HG03159 (cell line): ENCODE results near the gene IPO11.
"Not testable (repeated sequence)": the region's sequence is repeated elsewhere in the genome, so short reads cannot be mapped to it uniquely, and the experiment has no call there.

Source experiments
- ATAC-seq: cut with Tn5 transposase; IDR thresholded peaks from one replicate; pipeline ENCODE4 v1.9.1; 2021; ENCODE audit warnings: mild to moderate bottlenecking, moderate library complexity; ENCODE audit not compliant: unreplicated experiment

IPO11 gene

DNA sequence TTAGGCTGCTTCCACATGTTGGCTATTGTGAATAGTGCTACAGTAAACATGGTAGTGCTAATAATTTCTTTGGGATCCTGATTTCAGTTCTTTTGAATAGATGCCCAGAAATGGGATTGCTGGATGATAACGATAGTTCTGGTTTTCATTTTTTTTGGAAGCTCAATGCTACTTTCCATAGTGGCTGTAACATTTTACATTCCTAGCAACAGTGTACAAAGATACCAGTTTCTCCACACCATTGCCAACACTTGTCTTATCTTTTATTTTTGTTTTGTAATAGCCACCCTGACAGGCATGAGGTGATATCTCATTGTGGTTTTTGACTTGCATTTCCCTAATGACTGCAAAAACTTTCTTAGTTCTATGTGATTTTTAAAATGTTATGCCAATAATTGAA, 97.2 kb downstream of the IPO11 start:
- no peak for ATAC-seq

- not testable (repeated sequence) for ATAC-seq
Observed at GRCh38 chr5:62513085-62513484, 100.5 kb downstream of the IPO11 start.

DNA sequence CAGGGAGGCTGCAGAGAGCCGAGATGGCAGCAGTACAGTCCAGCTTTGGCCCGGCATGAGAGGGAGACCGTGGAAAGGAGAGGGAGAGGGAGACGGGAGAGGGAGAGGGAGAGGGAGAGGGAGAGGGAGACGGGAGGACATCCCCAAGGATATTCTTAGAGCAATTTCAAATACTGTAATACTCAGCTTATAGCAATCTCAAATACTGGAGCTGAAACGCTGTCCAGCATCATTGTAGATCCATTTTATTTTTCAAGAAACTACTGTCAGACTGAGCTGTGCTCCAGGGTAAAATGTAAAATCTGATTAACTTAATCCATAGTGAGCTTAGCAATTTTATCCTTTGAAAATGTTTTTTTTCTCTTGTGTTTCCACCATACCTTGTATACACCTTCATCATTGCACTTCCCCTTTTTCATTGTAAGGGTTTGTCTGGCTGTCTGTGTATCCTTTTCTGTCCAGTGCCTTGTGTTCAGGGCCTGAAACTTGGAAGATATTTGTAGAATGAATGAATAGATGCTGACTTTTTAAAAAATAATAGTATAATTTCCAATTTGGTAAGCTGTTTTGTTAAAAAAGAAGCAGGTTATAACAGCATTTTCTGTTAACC, 102.1 kb downstream of the IPO11 start:
- no peak for ATAC-seq

GRCh38 chr5:62520812-62521211, 108.2 kb downstream of the IPO11 start:
- ATAC-seq: not testable (repeated sequence)

DNA sequence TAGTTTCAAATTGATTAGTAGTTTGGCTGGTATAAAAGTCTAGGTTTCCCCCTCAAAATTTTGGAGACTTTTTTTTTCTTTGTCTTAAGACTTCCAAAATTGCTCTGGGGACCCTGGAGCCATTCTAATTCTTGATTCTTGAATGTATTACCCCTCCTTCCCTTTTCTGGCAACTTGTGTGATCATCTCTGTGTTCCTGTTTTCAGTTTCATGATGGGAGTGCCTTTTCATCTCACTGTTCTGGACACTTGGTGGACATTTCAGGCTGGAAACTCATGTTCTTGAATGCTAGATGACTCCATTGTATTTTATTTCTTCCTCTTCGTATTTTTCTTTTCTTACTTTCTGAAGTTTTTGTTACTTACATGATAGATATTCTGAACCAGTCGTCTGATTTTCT, 108.8 kb downstream of the IPO11 start:
- peak; percentile 55 for ATAC-seq

DNA sequence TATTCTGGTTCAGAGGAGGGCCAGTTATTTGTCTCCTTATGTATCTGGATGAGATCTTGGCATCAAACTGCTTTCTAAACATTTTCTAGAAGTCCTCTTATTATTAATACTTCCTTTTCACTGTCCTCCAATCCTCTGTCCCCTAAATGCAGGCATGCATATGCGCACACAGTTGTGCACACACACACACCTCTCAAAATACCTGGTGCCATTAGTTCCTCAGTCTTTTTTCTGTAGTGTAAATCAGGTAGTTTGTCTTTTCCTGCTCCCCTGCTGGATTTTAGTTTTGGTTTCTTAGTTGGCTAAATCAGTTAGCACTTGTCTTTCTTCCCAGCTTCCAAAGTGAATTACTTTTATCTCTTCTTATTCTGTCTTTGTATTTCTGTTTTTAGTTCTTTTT, 110.2 kb downstream of the IPO11 start:
- ATAC-seq: no peak

DNA sequence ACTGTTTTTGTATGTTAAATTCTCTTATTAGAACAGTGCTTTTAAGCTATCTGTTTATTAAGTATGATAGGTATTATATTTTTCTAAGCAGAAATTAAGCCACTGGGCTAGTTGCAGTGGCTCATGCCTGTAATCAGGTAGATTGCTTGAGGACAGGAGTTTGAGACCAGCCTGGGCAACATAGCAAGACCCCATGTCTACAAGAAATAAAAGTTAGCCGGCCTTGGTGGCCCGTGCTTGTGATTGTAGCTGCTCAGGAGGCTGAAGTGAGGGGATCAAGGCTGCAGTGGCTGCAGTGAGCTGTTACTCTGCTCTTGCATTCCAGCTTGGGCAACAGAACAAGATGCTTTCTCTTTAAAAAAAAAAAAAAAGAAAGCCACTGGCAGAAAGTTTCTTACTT, 121.0 kb downstream of the IPO11 start:
- ATAC-seq: no peak

DNA sequence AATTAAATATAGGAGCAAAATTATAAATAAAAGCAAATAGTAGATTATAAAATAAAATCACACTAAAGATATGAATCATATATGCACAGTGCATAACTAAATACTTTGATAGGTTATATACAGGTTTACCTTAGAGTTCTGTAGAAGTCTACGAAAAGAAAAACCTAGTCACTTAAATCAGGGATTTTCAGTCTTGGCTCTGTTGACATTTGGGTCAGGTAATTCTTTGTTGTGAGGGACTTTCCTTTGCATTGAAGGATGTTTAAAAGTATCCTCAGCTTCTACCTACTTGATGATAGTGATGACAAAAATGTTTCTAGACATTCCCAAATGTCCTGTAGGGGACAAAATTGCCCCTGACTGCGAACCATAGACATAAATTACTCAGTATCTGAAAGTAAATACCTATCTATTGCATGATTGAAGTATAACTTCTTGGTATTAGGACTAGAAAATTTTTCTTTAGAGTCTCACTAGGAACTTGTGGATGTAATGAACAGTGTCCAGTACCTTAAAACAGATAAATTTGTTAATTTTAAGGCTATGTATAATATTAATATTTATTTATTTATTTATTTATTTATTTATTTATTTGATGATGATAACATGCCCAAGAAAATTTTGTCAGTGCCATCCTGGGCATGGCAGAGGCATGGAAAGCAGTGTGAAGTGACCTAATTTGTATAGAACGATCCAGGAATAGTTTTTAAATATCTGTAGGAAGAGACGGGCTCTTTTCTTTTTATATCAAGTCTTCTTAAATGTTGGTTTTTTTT, 122.1 kb downstream of the IPO11 start:
- no peak for ATAC-seq

DNA sequence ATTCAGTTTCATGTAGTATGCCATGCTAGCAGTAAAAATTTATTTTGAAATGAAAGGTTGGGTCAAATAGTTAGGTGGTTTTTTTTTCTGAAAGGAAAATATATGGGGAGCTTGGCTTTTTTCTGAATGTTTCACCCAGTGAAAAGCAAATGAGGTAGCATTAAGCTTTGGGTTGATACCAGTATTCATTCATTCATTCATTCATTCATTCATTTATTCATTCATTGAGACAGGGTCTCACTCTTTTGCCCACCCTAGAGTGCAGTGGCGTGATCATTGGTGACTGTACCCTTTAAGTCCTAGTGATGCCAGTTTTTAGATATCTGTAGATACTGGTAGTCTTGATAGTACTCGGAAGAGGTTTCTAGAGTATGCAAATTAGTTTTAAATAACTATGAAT, 123.7 kb downstream of the IPO11 start:
- no peak for ATAC-seq

DNA sequence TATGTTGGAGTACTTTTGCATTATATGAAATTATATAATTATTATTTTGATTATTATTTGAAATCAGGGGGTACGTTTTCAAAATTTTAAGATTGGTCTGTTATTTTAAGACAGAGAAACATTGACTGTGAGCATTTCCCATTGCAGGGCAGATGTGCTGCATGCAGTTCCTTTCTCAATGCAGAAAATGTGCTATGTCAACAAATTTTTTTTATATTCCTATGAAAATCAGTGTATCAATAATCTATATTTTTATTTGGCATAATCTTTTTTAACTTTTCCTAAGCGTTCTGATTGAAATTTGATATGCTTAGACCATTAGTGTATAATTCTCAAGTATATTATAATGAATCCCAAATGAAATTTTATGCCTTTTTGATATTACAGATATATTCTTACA, 124.2 kb downstream of the IPO11 start:
- ATAC-seq: no peak

DNA sequence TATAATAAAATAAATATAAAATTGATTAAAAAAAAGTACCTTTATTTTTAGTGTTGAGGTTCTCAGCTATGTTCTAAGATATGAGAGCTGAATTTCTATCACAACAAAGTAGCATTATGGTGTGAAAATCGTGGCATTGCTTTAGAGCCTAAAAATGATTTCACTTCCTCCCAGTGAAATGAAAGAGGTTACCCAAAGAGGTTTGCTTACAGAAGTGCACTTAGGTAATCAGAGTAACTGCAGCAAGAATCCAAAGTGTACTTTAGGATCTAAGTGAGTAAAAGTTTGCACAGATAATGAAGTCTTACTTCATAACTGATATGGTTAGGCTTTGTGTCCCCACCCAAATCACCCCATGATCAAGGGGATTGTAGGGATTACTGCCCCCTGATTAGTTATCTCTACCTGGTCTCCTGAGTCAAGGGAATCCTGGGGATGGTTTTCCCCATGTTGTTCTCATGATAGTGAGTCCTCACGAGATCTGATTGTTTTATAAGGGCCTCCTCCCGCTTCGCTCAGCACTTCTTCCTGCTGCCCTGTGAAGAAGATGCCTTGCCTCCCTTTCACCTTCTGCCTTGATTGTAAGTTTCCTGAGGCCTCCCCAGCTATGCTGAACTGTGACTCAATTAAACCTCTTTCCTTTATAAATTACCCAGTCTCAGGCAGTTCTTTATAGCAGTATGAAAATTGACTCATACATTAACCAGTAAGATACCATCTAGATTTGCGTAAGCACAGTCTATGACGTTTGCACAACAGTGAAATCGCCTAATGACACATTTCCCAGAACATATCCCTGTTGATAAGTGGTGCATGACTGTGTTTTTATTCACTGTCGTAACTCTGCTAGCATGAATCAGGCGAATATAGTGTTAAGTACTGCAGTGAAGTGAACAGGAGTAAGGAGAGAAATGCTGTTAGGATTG, 125.7 kb downstream of the IPO11 start:
- peak; percentile 65 for ATAC-seq

DNA sequence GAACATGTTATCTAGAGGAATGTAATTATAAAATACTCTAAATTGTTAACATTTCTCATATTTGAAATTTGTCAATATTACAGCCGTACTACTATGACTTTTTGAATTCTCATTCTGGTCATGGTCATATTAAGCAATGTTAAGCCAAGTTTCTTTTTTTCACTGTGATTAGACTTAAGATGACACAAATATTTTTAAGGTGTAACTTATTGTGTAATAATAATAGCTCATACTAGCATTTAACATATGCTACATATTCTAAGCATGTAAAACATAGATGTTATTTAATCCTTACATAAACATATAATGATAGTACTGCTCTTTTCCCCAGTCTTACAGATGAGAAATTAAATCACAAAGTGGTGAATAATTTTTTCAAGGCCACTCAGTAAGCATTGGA, 130.2 kb downstream of the IPO11 start:
- no peak for ATAC-seq

GRCh38 chr5:62547945-62548630, 135.5 kb downstream of the IPO11 start:
- no peak for ATAC-seq

- ATAC-seq: no peak
Observed at GRCh38 chr5:62550103-62550502, 137.5 kb downstream of the IPO11 start.

DNA sequence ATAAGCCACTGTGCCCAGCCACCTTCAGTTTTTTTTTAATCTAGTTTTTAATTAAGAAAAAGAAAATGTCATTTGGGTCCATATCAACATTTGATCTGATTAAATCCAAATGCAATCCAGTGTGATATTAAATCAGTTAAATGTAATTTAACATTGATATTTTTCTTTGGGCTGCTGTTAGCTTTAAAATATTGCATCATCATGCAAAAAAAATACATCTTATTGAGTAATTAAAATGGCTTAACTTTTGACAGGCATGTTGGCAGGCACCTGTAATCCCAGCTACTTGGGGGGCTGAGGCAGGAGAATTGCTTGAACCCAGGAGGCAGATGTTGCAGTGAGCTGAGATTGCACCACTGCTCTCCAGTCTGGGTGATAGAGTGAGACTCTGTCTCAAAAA, 143.4 kb downstream of the IPO11 start:
- ATAC-seq: no peak

DNA sequence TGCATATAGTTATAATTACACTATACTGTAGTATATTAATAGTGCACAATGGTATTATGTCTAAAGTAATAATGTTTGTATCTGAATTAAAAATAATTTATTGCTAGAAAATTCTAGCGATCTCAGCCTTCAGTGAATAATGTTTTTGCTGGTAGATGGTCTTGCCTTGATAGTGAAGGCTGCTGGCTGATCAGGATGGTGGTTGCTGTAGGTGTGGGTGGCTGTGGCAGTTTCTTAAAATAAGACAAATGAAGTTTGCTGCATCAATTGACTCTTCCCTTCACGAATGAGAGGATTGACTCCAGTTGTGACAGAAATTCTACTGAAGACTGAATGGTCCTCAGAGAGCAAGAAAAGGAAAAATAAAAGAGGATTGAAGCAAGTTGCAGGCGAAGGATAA, 146.4 kb downstream of the IPO11 start:
- ATAC-seq: no peak

DNA sequence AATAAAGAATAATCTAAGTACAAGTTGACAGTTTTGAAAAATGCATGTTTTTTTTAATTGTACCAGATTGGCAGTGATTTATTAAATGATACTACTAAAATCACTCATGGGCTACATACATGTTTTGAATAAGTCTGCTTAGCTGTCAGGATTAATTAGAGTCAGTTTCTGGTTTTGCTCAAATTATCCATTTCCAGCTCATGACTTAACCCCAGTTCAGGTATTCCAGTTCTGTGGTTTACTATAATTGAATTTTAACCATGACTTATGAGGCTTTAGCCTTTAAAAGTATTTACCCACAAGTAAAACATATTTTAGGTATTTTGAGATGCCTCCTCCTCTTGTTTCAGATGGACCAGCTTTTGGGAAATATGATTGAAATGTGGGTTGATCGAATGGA, 148.2 kb downstream of the IPO11 start:
- no peak for ATAC-seq

DNA sequence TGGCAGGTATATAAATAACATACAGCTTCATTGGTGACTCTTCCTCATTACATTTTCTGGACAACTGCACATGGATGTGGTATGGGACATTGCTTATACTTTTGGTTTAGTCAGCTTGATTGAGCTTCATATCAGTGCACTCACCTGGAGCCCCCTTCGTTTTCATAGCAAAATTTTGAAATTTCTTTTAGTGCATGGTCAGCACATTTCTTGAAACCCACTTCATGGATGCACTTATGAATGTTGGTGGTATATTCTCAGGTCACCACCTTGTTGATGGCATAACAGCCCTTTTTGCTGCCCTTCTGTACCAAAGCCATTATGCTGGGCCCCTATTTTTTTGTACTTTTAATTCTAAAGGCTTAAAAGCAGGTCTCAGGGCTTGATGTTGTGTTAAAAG, 149.3 kb downstream of the IPO11 start:
- ATAC-seq: no peak

DNA sequence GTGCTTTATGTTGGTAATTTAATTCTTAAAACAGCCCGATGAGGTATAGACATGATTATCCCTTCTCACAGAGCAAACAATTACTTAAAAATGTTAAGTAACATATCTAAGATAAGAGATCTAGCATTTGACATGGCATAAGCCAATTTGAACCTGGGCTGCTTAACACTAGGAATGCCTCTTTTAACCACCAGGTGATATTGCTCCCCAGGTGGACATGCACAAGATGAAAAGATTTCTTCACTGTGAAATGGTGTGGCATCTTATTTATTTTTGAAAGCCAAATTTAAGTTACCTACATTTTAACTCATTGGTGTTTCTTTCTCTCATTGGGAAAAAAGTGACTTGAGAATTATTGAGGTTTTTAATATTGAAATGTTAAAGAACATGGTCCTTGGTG, 150.3 kb downstream of the IPO11 start:
- no peak for ATAC-seq

GRCh38 chr5:62564101-62564500, 151.5 kb downstream of the IPO11 start:
- no peak for ATAC-seq

- not testable (repeated sequence) for ATAC-seq
Observed at GRCh38 chr5:62565740-62566139, 153.2 kb downstream of the IPO11 start.
